ENCODE results near the gene TRIM31. TPM values are rescaled to one million over a fixed set of nuclear protein-coding genes. Genes with fewer than 3 reads are reported as not detected.

Gene TRIM31
- total RNA-seq, 1 experiment from 2014 or later: 0.13 TPM

GRCh38 chr6:30162265-30163089 lies 49.6 kb upstream of the TRIM31 start (continued):
- TF ChIP-seq USF1 (CRISPR knock-in tag; IDR thresholded peaks at IDR 0.05) (no peak), IRF1 (CRISPR knock-in tag; IDR thresholded peaks at IDR 0.05) (no peak)

GRCh38 chr6:30160785-30161531 lies 48.1 kb upstream of the TRIM31 start, which contains the start of gene TRIM10:
TRIM10 (minus strand) TSS chr6:30161211; CDS start chr6:30160858, 353 bp downstream.
- no peaks in the 10 kb centered on the region for H3K36me3 Mint-ChIP-seq
- H3K27ac Mint-ChIP-seq: no peak within 1 kb of the TSS
- H3K9me3 Mint-ChIP-seq: no peaks in the 10 kb centered on the region; the same call in 1 of the 2 replicates
- DNase-seq (ENCODE audit: low spot score): no peak
- no peak within 1 kb of the TSS for H3K4me3 Mint-ChIP-seq
- POLR2A ChIA-PET: no interaction called here
- CTCF ChIA-PET: no interaction called here
- H3K27me3 Mint-ChIP-seq (ENCODE audit: low read depth): peaks cover 35% of the 10 kb centered on the region
- H3K4me1 Mint-ChIP-seq: peaks cover 5% of the 10 kb centered on the region
- ATAC-seq: no peak
- no peak for TF ChIP-seq ZMAT4 (CRISPR knock-in tag; IDR thresholded peaks at IDR 0.05)
- no peak for TF ChIP-seq ZNF138 (CRISPR knock-in tag; conservative IDR thresholded peaks at IDR 0.05)
- TF ChIP-seq OVOL2 (CRISPR knock-in tag; IDR thresholded peaks at IDR 0.05; ENCODE audit: borderline replicate concordance): no peak
- TF ChIP-seq ZNF512 (CRISPR knock-in tag; IDR thresholded peaks at IDR 0.05; ENCODE audit: borderline replicate concordance): no peak
- TF ChIP-seq AFF4 (CRISPR knock-in tag; IDR thresholded peaks at IDR 0.05; ENCODE audit: borderline replicate concordance): no peak
- no peak for TF ChIP-seq ZSCAN18 (CRISPR knock-in tag; IDR thresholded peaks at IDR 0.05)
- no peak for TF ChIP-seq FOXP1 (CRISPR knock-in tag; IDR thresholded peaks at IDR 0.05; ENCODE audit: borderline replicate concordance)
- TF ChIP-seq SOX15 (CRISPR knock-in tag; IDR thresholded peaks at IDR 0.05): no peak
- no peak for TF ChIP-seq GABPB1 (CRISPR knock-in tag; IDR thresholded peaks at IDR 0.05)
- no peak for TF ChIP-seq MLX (CRISPR knock-in tag; IDR thresholded peaks at IDR 0.05)
- TF ChIP-seq E2F1 (CRISPR knock-in tag; IDR thresholded peaks at IDR 0.05): no peak
- no peak for TF ChIP-seq KAT7 (CRISPR knock-in tag; IDR thresholded peaks at IDR 0.05; ENCODE audit: borderline replicate concordance)
- TF ChIP-seq JAZF1 (CRISPR knock-in tag; IDR thresholded peaks at IDR 0.05): no peak
- no peak for TF ChIP-seq ZNF317 (CRISPR knock-in tag; IDR thresholded peaks at IDR 0.05; ENCODE audit: borderline replicate concordance, low read depth)
- no peak for TF ChIP-seq NR2C2 (CRISPR knock-in tag; IDR thresholded peaks at IDR 0.05)
- no peak for TF ChIP-seq ARID4B (CRISPR knock-in tag; IDR thresholded peaks at IDR 0.05; ENCODE audit: borderline replicate concordance)
